HCT116 (cell line): ENCODE data around the gene CDC14B. TPM values are rescaled to one million over a fixed set of nuclear protein-coding genes. Genes with fewer than 3 reads are reported as not detected.

Experiments used
- ATAC-seq: fragments of 200-7000 bp; cut with Tn5 transposase; 2 replicates; pipeline ENCODE4 v1.9.1; 2020; ENCODE audit warnings: mild to moderate bottlenecking, moderate library complexity
- BruUV-seq: library from RNA; stranded (reverse); fragments of 400-500 nt; replicated peaks from 2 replicates; lab custom pipeline; 2021; lab: Mats Ljungman, UMichigan
- CTCF ChIA-PET: fragments of 300-600 bp; sonication (Branson Sonifier 250); formaldehyde crosslinking; loops from one replicate; lab custom pipeline; 2021; ENCODE audit warnings: antibody characterized with exemption; lab: Charles Lee
- POLR2A ChIA-PET: fragments of 300-600, 350-600 bp; sonication (Branson Sonifier 250); formaldehyde crosslinking; loops from one replicate; lab custom pipeline; 2021; ENCODE audit warnings: antibody characterized with exemption; lab: Charles Lee
- RAD21 ChIA-PET, 2 experiments: fragments of 300-600 bp; sonication (Branson Sonifier 250); formaldehyde crosslinking; loops; one replicate each; lab custom pipeline; 2023; ENCODE audit warnings: low total read pairs in 2 of 2; ENCODE audit not compliant: uncharacterized antibody in 2 of 2, unreplicated experiment in 2 of 2, low non-redundant PET in 1 of 2; lab: Charles Lee
- DNase-seq: peaks from one replicate; pipeline ENCODE4 v3.0.0-alpha.2; 2010; ENCODE audit warnings: low read depth, low spot score
- H2AFZ ChIP-seq: fragments of 200-600 bp; shearing (Covaris generic), sonication (generic); 2 replicates; pipeline ENCODE4 v1.6.1; 2017; ENCODE audit warnings: low read depth, mixed run types, mixed read lengths, antibody characterized with exemption, low read length; ENCODE audit not compliant: poor library complexity, severe bottlenecking
- H3K27ac ChIP-seq: 2 replicates; pipeline ENCODE4 v1.5.1; 2012; ENCODE audit warnings: low read depth, low read length
- H3K27me3 ChIP-seq: fragments of 200-600 bp; sonication (generic); 2 replicates; pipeline ENCODE4 v1.6.1; 2016; ENCODE audit warnings: mixed run types, low read length, mixed read lengths; ENCODE audit not compliant: insufficient read depth
- H3K36me3 ChIP-seq, 2 experiments: fragments of 200-500 bp in 1 of 2; fragments of 200-600 bp in 1 of 2; sonication (Bioruptor generic) in 1 of 2; sonication (generic) in 1 of 2; 2 replicates each; pipeline versions ENCODE4 v1.5.1 to v1.6.1; 2014 to 2016; ENCODE audit warnings: low read length in 2 of 2, inconsistent platforms in 1 of 2, mixed read lengths in 1 of 2, mixed run types in 1 of 2; ENCODE audit not compliant: insufficient read depth in 2 of 2, control insufficient read depth in 1 of 2
- H3K4me1 ChIP-seq, 2 experiments: fragments of 200-600 bp in 1 of 2; sonication (generic) in 1 of 2; 2 replicates each; pipeline versions ENCODE4 v1.5.1 to v1.6.1; 2012 to 2017; ENCODE audit warnings: low read length in 2 of 2, inconsistent platforms in 1 of 2, mild to moderate bottlenecking in 1 of 2, mixed read lengths in 1 of 2, mixed run types in 1 of 2, moderate library complexity in 1 of 2; ENCODE audit not compliant: insufficient read depth in 2 of 2, control insufficient read depth in 1 of 2
- H3K4me2 ChIP-seq: fragments of 200-600 bp; sonication (generic); 2 replicates; pipeline ENCODE4 v1.6.1; 2017; ENCODE audit warnings: mixed run types, low read length, mixed read lengths
- H3K4me3 ChIP-seq, 2 experiments: fragments of 200-600 bp in 1 of 2; sonication (generic) in 1 of 2; replicated peaks in 1 of 2; 2 replicates each; pipeline ENCODE4 v1.5.1; 2011 to 2016; ENCODE audit warnings: low read length in 2 of 2, control low read depth in 1 of 2, low read depth in 1 of 2, mild to moderate bottlenecking in 1 of 2, mixed read lengths in 1 of 2, mixed run types in 1 of 2
- H3K79me2 ChIP-seq: fragments of 200-600 bp; sonication (generic); 2 replicates; pipeline ENCODE4 v1.6.1; 2017; ENCODE audit warnings: mild to moderate bottlenecking, mixed run types, low read length, moderate library complexity, mixed read lengths; ENCODE audit not compliant: insufficient read depth
- H3K9ac ChIP-seq: fragments of 200-600 bp; sonication (generic); 2 replicates; pipeline ENCODE4 v1.6.1; 2016; ENCODE audit warnings: low read length, mixed read lengths
- H3K9me2 ChIP-seq: fragments of 200-600 bp; sonication (generic), shearing (Covaris generic); 2 replicates; pipeline ENCODE4 v1.6.1; 2017; ENCODE audit warnings: mixed run types, mild to moderate bottlenecking, moderate library complexity; ENCODE audit not compliant: insufficient read depth
- H3K9me3 ChIP-seq, 2 experiments: fragments of 200-500 bp in 1 of 2; fragments of 200-600 bp in 1 of 2; sonication (Bioruptor generic) in 1 of 2; sonication (generic) in 1 of 2; 2 replicates each; pipeline ENCODE4 v1.6.1; 2014 to 2017; ENCODE audit warnings: low read length in 2 of 2, mixed read lengths in 2 of 2, inconsistent platforms in 1 of 2, low read depth in 1 of 2, mild to moderate bottlenecking in 1 of 2, mixed run types in 1 of 2, moderate library complexity in 1 of 2; ENCODE audit not compliant: control insufficient read depth in 1 of 2, insufficient read depth in 1 of 2
- H4K20me1 ChIP-seq: fragments of 200-600 bp; sonication (generic), shearing (Covaris generic); 2 replicates; pipeline ENCODE4 v1.6.1; 2017; ENCODE audit warnings: mixed run types, mild to moderate bottlenecking, moderate library complexity; ENCODE audit not compliant: insufficient read depth
- ATF3 ChIP-seq: IDR thresholded peaks from 2 replicates; pipeline ENCODE4 v1.6.1; 2012
- CEBPB ChIP-seq: IDR thresholded peaks from 2 replicates; pipeline ENCODE4 v1.6.1; 2012; ENCODE audit warnings: low read depth
- EGR1 ChIP-seq: IDR thresholded peaks from 2 replicates; pipeline ENCODE4 v1.6.1; 2012; ENCODE audit warnings: low read depth
- EZH2phosphoT487 ChIP-seq: fragments of 200-600 bp; IDR thresholded peaks from 2 replicates; pipeline ENCODE4 v1.6.1; 2018; ENCODE audit warnings: antibody characterized with exemption, borderline replicate concordance
- MAX ChIP-seq: IDR thresholded peaks from 2 replicates; pipeline ENCODE4 v1.6.1; 2012
- POLR2A ChIP-seq: IDR thresholded peaks from 2 replicates; pipeline ENCODE4 v1.7.0; 2011; ENCODE audit warnings: borderline replicate concordance; ENCODE audit not compliant: insufficient read depth, insufficient read length; ENCODE audit errors: extremely low read depth
- POLR2AphosphoS5 ChIP-seq: IDR thresholded peaks from 2 replicates; pipeline ENCODE4 v1.6.1; 2011; ENCODE audit warnings: mild to moderate bottlenecking, low read depth, low read length, moderate library complexity
- SIN3A ChIP-seq: IDR thresholded peaks from 2 replicates; pipeline ENCODE4 v1.6.1; 2012; ENCODE audit warnings: low read depth
- SP1 ChIP-seq: IDR thresholded peaks from 2 replicates; pipeline ENCODE4 v1.6.1; 2012; ENCODE audit warnings: low read depth
- SRF ChIP-seq: IDR thresholded peaks from 2 replicates; pipeline ENCODE4 v1.6.1; 2012; ENCODE audit warnings: low read depth
- ZFX ChIP-seq: fragments of 450-650 bp; IDR thresholded peaks from 2 replicates; pipeline ENCODE4 v1.6.1; 2017
- ZNF274 ChIP-seq: fragments of 200-500 bp; sonication (Bioruptor generic); IDR thresholded peaks from 2 replicates; pipeline ENCODE4 v1.6.1; 2014; ENCODE audit warnings: mild to moderate bottlenecking, low read depth, low read length, inconsistent platforms
- intact Hi-C: fragments of 100-400 bp; cut with micrococcal nuclease; formaldehyde crosslinking; loops from 2 replicates; pipeline ENCODE4 v1.10.0; 2022
- total RNA-seq: library from RNA; stranded (reverse); gene quantifications from one replicate; pipeline ENCODE4 v1.2.1, GENCODE V29; 2021; ENCODE audit not compliant: unreplicated experiment

Gene CDC14B
- total RNA-seq, 1 experiment from 2014 or later = 21.6 TPM

DNA sequence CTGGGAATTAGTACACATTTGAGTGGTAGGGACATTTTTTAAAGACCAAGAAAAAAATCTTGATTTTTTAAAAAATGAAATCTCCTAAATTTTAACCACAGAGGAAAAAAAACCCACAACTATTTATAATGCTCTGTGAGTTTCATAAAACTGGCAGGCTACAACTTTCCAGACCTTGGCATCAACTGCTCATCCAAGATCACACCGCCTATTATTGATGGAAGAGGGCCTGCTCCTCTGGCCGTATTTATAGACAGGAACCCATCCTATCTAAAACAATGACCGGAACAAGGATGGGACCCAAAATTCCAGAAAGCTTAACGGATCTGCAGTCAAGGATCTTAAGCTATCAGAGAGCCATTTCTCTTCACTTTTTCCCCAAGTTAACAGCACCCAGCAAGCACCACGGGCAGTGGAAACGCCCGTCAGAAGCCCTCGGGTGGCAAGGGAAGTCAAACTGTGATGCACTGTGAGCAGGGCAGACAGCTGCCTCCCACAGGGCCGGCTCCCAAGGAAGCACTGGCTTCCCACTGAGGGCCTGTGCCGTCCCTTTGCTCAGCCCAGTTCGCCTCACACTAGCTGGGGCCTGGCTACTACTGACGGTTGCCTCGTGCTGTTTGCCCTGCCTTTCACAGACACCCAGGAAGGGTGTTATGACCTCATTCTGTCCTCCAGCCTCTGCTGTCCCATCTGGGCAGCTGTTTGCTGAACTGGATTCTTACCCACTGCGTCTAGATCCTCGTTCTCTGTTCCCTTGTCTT is 62.8 kb downstream of the CDC14B start:
- CTCF ChIA-PET = interaction anchor here (1.2 to 1.3 kb wide), 2 partner anchors 9 to 10 kb away, joined by 3 read pairs; no protein-coding TSS in a partner anchor
- intact Hi-C loops = no loop called here

More for the DNA sequence above, 62.8 kb downstream of the CDC14B start:
- H3K4me1 ChIP-seq = no peaks in the 10 kb centered on the region; a peak in 1 of 4 replicates
- H3K9me2 ChIP-seq = no peaks in the 10 kb centered on the region
- no peaks in the 10 kb centered on the region for H3K27me3 ChIP-seq
- no peak overlapping the region for H3K4me3 ChIP-seq
- H2AFZ ChIP-seq = no peak overlapping the region
- no peak for TF ChIP-seq MAX
- TF ChIP-seq ZFX = no peak
- TF ChIP-seq SRF = no peak
- TF ChIP-seq POLR2AphosphoS5 = no peak
- no peak for TF ChIP-seq SP1
- TF ChIP-seq POLR2A = no peak
- no peak for TF ChIP-seq ATF3
- no peak for TF ChIP-seq ZNF274
- no peak for TF ChIP-seq SIN3A
- TF ChIP-seq EGR1 = no peak
- no peak for TF ChIP-seq CEBPB
- TF ChIP-seq EZH2phosphoT487 = no peak
- H3K27ac ChIP-seq = no peak overlapping the region
- BruUV-seq = no TSS peak
- H3K9ac ChIP-seq = no peak overlapping the region
- no peaks in the 10 kb centered on the region for H3K9me3 ChIP-seq
- H4K20me1 ChIP-seq = no peaks in the 10 kb centered on the region
- DNase-seq = no peak
- ATAC-seq = no peak
- RAD21 ChIA-PET = no interaction called here
- no peak overlapping the region for H3K4me2 ChIP-seq
- no peaks in the 10 kb centered on the region for H3K79me2 ChIP-seq
- POLR2A ChIA-PET = no interaction called here
- H3K36me3 ChIP-seq = no peaks in the 10 kb centered on the region
